OCI-LY1 (cell line): ENCODE data around the gene ACSL1.

ENCODE experiments used
- H2AFZ ChIP-seq: fragments of 200-600 bp; sonication (generic), shearing (Covaris generic); 2 replicates; pipeline ENCODE4 v1.6.0; 2014; ENCODE audit warnings: antibody characterized with exemption, mild to moderate bottlenecking, low read length
- H3F3A ChIP-seq: fragments of 200-600 bp; sonication (generic), shearing (Covaris generic); 2 replicates; pipeline ENCODE4 v1.6.0; 2014; ENCODE audit warnings: mild to moderate bottlenecking, antibody characterized with exemption, low read length, moderate library complexity; ENCODE audit not compliant: insufficient read depth
- H3K27ac ChIP-seq: fragments of 200-600 bp; sonication (generic); 2 replicates; pipeline ENCODE4 v1.5.1; 2014; ENCODE audit warnings: low read length, mixed run types, mild to moderate bottlenecking, low read depth; ENCODE audit not compliant: poor library complexity, severe bottlenecking
- H3K27me3 ChIP-seq: fragments of 200-600 bp; sonication (generic); 2 replicates; pipeline ENCODE4 v1.6.0; 2014; ENCODE audit warnings: antibody characterized with exemption, mild to moderate bottlenecking, low read length, moderate library complexity; ENCODE audit not compliant: insufficient read depth
- H3K36me3 ChIP-seq: fragments of 200-600 bp; sonication (generic); 2 replicates; pipeline ENCODE4 v1.6.1; 2014; ENCODE audit warnings: mild to moderate bottlenecking, antibody characterized with exemption, low read length, moderate library complexity, mixed read lengths; ENCODE audit not compliant: insufficient read depth
- H3K4me1 ChIP-seq: fragments of 200-600 bp; sonication (generic); 2 replicates; pipeline ENCODE4 v1.5.1; 2014; ENCODE audit warnings: mild to moderate bottlenecking, low read length, moderate library complexity; ENCODE audit not compliant: insufficient read depth, severe bottlenecking
- H3K4me2 ChIP-seq: fragments of 200-600 bp; sonication (generic), shearing (Covaris generic); 2 replicates; pipeline ENCODE4 v1.6.1; 2014; ENCODE audit warnings: low read length
- H3K4me3 ChIP-seq: fragments of 200-600 bp; sonication (generic); 2 replicates; pipeline ENCODE4 v1.5.1; 2014; ENCODE audit warnings: low read length, low read depth, mild to moderate bottlenecking, mixed read lengths; ENCODE audit not compliant: poor library complexity, severe bottlenecking
- H3K79me2 ChIP-seq: fragments of 200-600 bp; shearing (Covaris generic); 2 replicates; pipeline ENCODE4 v1.6.1; 2016; ENCODE audit warnings: mixed run types, low read length, mixed read lengths; ENCODE audit not compliant: insufficient read depth
- H3K9ac ChIP-seq: fragments of 200-600 bp; sonication (generic), shearing (Covaris generic); 2 replicates; pipeline ENCODE4 v1.6.1; 2014; ENCODE audit warnings: mild to moderate bottlenecking, low read length, mixed read lengths
- H3K9me2 ChIP-seq: fragments of 200-600 bp; sonication (generic), shearing (Covaris generic); 2 replicates; pipeline ENCODE4 v1.6.1; 2014; ENCODE audit warnings: low read depth, mild to moderate bottlenecking, low read length, mixed read lengths
- H3K9me3 ChIP-seq: fragments of 200-600 bp; shearing (Covaris generic); 2 replicates; pipeline ENCODE4 v1.6.1; 2014; ENCODE audit warnings: low read length, mixed read lengths
- H4K20me1 ChIP-seq: fragments of 200-600 bp; sonication (generic), shearing (Covaris generic); 2 replicates; pipeline ENCODE4 v1.6.0; 2016; ENCODE audit warnings: mild to moderate bottlenecking, low read length; ENCODE audit not compliant: insufficient read depth
- EZH2 ChIP-seq: fragments of 200-600 bp; sonication (generic), shearing (Covaris generic); IDR thresholded peaks from 2 replicates; pipeline ENCODE4 v1.8.0; 2017; ENCODE audit warnings: borderline replicate concordance, mixed run types, mild to moderate bottlenecking, antibody characterized with exemption, low read length, moderate library complexity, mixed read lengths
- TF ChIP-seq, protein P1 (sequence below): fragments of 200-600 bp; sonication (generic), shearing (Covaris generic); IDR thresholded peaks from 2 replicates; pipeline ENCODE4 v1.5.1; 2017; ENCODE audit warnings: mild to moderate bottlenecking, antibody characterized with exemption, low read length, moderate library complexity, mixed read lengths

Gene ACSL1

DNA sequence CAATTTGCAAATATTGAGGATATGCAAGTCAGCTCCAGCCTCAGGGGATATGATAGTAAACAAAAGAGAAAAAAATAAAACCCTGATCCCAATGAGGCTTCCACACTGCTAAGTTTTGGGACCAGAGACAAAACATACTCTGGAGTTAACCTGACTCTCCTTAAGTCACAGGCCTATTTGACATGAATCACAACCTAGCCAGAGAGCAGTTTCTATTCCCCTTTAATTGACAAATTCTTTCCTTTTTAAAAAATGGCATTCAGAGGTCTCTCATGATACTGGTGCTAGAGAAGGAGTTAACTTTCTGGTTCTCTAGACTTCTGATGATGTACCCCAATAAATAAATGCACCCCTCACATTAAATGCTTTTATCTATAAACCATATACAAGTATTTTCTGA, 8.8 kb downstream of the ACSL1 start:
- Histone ChIP-seq H4K20me1 (no peaks in the 10 kb centered on the region), H3K79me2 (no peaks in the 10 kb centered on the region), H3K4me3 (no peak overlapping the region), H2AFZ (no peak overlapping the region), H3K27me3 (no peaks in the 10 kb centered on the region), H3K9me3 (no peaks in the 10 kb centered on the region), H3K27ac (no peak overlapping the region), H3K4me2 (no peak overlapping the region), H3F3A (no peaks in the 10 kb centered on the region), H3K36me3 (no peaks in the 10 kb centered on the region), H3K9me2 (no peaks in the 10 kb centered on the region), H3K9ac (no peak overlapping the region), H3K4me1 (peaks cover 44% of the 10 kb centered on the region)
- no peak for TF ChIP-seq EZH2
- TF ChIP-seq, protein P1, sequence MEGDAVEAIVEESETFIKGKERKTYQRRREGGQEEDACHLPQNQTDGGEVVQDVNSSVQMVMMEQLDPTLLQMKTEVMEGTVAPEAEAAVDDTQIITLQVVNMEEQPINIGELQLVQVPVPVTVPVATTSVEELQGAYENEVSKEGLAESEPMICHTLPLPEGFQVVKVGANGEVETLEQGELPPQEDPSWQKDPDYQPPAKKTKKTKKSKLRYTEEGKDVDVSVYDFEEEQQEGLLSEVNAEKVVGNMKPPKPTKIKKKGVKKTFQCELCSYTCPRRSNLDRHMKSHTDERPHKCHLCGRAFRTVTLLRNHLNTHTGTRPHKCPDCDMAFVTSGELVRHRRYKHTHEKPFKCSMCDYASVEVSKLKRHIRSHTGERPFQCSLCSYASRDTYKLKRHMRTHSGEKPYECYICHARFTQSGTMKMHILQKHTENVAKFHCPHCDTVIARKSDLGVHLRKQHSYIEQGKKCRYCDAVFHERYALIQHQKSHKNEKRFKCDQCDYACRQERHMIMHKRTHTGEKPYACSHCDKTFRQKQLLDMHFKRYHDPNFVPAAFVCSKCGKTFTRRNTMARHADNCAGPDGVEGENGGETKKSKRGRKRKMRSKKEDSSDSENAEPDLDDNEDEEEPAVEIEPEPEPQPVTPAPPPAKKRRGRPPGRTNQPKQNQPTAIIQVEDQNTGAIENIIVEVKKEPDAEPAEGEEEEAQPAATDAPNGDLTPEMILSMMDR = no peak

DNA sequence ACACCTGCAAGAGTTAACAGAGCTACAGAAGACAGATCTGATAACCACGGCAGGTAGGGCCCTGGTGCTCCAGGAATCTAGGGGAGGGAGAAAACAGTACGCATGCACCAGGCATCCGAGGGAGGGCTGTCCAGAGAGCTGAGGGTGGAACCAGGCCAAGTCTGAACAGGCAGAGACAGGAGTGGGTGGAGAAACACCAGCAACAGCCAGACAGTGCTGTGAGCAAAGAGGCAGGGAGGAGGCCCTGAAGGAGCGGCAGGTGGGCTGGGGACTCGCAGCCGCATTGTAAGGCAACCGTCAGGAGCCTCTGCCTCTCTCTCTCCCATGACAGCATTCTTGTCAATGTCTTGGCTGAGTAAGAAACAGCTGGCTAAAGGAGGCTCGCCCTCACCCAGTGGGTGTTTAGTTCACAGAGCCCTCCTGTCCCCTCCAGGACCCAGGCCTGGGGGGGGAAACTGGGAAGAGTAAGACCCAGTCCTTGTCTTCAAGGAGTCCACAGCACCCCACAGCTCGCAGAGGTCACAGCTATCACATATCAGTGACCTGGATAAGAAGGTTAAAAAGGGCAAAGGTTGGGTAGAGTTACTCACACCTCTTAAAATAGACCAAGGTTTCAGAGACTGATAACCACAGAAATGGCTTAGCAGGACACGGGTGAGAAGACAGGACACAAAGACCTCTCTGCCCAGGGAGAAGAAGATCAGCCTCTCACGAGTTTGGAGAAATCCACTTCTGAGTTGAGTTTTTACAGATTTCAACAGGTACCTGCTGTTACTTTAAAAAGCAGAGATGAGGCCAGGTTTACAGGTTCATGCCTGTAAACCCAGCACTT, 10.5 kb downstream of the ACSL1 start:
- Histone ChIP-seq H3K36me3 (no peaks in the 10 kb centered on the region), H3K4me3 (no peak overlapping the region), H3K9me3 (no peaks in the 10 kb centered on the region), H2AFZ (no peak overlapping the region), H4K20me1 (no peaks in the 10 kb centered on the region), H3K4me2 (peak overlapping the region; percentile 39), H3K27ac (peak overlapping the region; percentile 70), H3K9me2 (no peaks in the 10 kb centered on the region), H3K27me3 (no peaks in the 10 kb centered on the region), H3K79me2 (no peaks in the 10 kb centered on the region), H3F3A (no peaks in the 10 kb centered on the region), H3K9ac (no peak overlapping the region), H3K4me1 (peaks cover 44% of the 10 kb centered on the region)
- no peak for TF ChIP-seq EZH2
- TF ChIP-seq, protein P1 = no peak

DNA sequence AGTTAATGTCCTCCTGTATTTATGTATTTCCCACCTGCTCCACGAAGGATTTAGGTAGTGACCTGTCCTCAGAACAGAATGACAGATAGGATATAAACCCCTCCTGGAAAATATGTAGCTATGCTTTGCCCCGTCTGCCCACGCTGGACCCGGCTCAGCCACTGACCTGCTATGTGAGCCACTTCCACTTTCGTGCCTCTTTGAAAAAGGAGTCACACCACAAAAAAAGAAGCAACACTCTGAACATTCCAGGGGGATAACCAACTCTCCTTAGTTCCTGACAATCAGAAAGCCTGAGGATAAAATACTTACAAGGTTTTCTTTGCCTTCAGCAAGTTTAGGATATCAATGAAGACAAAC, 11.1 kb downstream of the ACSL1 start:
- TF ChIP-seq, protein P1 = no peak
- no peak for TF ChIP-seq EZH2
- no peaks in the 10 kb centered on the region for H3F3A ChIP-seq
- no peak overlapping the region for H3K4me3 ChIP-seq
- no peaks in the 10 kb centered on the region for H3K27me3 ChIP-seq
- peak overlapping the region; percentile 39; the same call in 1 of the 2 replicates for H3K4me2 ChIP-seq
- no peaks in the 10 kb centered on the region for H4K20me1 ChIP-seq
- H3K9ac ChIP-seq = no peak overlapping the region
- no peak overlapping the region for H3K27ac ChIP-seq
- H3K36me3 ChIP-seq = no peaks in the 10 kb centered on the region
- H3K9me3 ChIP-seq = no peaks in the 10 kb centered on the region
- peaks cover 44% of the 10 kb centered on the region for H3K4me1 ChIP-seq
- no peaks in the 10 kb centered on the region for H3K79me2 ChIP-seq
- H2AFZ ChIP-seq = no peak overlapping the region
- no peaks in the 10 kb centered on the region for H3K9me2 ChIP-seq
